ENCODE results near the gene KRTAP5-5.

Gene KRTAP5-5

GRCh38 chr11:1631066-1631568 lies 1.5 kb downstream of the KRTAP5-5 start:
- no peak for ATAC-seq
- no peak for TF ChIP-seq ZFP30 (CRISPR knock-in tag; IDR thresholded peaks at IDR 0.05)
- TF ChIP-seq ARNTL (CRISPR knock-in tag; IDR thresholded peaks at IDR 0.05; ENCODE audit: borderline replicate concordance, low read depth), result no peak
- no peak for TF ChIP-seq TSHZ2 (CRISPR knock-in tag; IDR thresholded peaks at IDR 0.05)
- TF ChIP-seq CSDC2 (CRISPR knock-in tag; IDR thresholded peaks at IDR 0.05), result no peak
- no peak for TF ChIP-seq OSR1 (CRISPR knock-in tag; IDR thresholded peaks at IDR 0.05)
- TF ChIP-seq, protein P1, sequence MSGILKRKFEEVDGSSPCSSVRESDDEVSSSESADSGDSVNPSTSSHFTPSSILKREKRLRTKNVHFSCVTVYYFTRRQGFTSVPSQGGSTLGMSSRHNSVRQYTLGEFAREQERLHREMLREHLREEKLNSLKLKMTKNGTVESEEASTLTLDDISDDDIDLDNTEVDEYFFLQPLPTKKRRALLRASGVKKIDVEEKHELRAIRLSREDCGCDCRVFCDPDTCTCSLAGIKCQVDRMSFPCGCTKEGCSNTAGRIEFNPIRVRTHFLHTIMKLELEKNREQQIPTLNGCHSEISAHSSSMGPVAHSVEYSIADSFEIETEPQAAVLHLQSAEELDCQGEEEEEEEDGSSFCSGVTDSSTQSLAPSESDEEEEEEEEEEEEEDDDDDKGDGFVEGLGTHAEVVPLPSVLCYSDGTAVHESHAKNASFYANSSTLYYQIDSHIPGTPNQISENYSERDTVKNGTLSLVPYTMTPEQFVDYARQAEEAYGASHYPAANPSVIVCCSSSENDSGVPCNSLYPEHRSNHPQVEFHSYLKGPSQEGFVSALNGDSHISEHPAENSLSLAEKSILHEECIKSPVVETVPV (CRISPR knock-in tag; IDR thresholded peaks at IDR 0.05), result no peak
- TF ChIP-seq TCF4 (CRISPR knock-in tag; IDR thresholded peaks at IDR 0.05; ENCODE audit: borderline replicate concordance), result no peak
- TF ChIP-seq ISL1 (CRISPR knock-in tag; IDR thresholded peaks at IDR 0.05), result no peak
- no peak for TF ChIP-seq SNAI2 (CRISPR knock-in tag; IDR thresholded peaks at IDR 0.05)
- TF ChIP-seq ZNF8 (CRISPR knock-in tag; IDR thresholded peaks at IDR 0.05), result no peak

DNA sequence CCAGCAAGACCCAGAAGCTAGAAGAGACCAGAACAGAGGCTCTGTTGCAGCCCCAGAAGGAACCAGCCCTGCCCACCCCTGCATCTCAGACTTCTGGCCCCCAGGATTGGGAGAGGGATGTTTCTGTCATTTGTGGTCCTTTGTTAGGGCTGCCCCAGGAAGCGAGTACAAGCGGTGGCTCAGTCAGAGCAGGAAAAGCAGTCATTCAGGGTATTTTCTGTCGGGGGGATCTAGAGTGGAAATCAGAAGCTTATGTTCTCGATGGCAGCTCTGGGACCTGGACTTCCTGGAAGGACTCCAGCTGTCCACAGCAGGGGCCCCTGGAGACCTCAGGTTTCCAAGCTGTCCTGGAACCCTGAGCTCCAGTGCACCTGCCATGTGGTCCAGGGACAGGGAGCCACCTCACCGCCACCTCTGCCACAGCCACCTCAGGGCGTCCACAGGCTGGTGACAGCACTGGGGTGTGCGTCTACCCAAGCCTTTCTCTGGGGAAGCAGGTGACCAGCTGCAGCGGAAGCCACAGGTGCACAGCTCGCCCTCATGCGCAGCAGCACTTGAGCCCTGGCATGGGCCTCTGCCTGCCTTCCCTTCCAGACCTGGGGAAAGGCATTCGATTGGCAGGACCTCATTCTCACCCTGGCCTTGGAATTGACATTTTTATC lies 2.6 kb downstream of the KRTAP5-5 start:
- no peak for ATAC-seq
- TF ChIP-seq ARNTL (CRISPR knock-in tag; IDR thresholded peaks at IDR 0.05; ENCODE audit: borderline replicate concordance, low read depth) (no peak), ZFP3 (CRISPR knock-in tag; IDR thresholded peaks at IDR 0.05) (no peak), ZFP30 (CRISPR knock-in tag; IDR thresholded peaks at IDR 0.05) (no peak), PPARA (CRISPR knock-in tag; IDR thresholded peaks at IDR 0.05; ENCODE audit: borderline replicate concordance) (no peak), TSHZ2 (CRISPR knock-in tag; IDR thresholded peaks at IDR 0.05) (no peak), GLIS3 (CRISPR knock-in tag; IDR thresholded peaks at IDR 0.05) (no peak)

DNA sequence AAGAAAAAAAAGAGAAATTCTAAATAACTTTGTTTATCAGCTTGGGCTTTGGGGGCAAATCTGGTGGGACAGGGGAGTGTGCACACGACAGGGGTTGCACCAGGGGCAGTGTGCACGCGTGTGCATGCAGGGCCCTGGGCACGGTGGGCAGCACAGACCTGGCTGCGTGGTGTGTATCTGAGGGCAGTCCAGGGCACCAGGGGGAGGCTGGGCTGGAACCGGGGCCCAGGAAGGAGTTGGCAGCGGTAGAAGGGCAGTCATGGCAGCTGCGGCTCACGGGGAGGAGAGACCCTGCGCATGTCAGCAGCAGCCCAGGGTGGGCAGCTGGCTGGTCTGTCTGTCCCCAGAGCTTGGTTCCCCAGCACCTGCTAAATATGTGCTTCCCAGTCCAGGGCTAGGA lies 4.3 kb downstream of the KRTAP5-5 start:
- TF ChIP-seq CSDC2 (CRISPR knock-in tag; IDR thresholded peaks at IDR 0.05) (no peak), RARB (CRISPR knock-in tag; IDR thresholded peaks at IDR 0.05) (no peak), ISL1 (CRISPR knock-in tag; IDR thresholded peaks at IDR 0.05) (no peak)
- ATAC-seq, result no peak

DNA sequence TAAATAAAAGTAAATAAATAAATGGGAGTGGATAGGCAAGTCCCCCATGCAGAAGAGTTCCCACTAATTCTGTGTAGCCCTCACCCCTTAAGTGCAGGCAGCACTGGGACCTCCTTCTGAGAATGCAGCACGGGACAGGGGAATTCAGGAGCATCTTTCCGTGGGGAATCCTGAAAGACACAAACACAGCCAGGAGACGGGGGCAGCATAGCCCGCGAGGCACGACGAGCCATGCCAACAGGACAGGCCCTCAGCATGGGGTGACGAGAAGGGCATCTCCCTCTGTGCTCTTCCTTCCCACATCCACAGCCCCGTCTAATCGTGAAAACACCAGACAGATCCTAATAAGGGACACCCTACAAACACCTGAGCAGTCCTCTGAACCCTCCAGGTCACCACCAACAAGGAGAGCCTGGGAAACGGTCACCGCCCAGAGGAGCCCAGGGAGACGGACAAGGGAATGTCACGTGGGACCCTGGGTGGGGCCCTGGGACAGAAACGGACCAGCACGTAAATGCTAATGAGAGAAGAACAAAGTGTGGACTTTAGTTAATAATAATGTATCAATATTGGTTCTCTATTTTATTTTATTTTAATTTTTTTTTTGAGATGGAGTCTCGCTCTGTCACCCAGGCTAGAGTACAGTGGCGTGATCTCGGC lies 6.8 kb downstream of the KRTAP5-5 start:
- no peak for ATAC-seq
- TF ChIP-seq BACH2 (CRISPR knock-in tag; IDR thresholded peaks at IDR 0.05; ENCODE audit: borderline replicate concordance), result no peak
- no peak for TF ChIP-seq ZFP3 (CRISPR knock-in tag; IDR thresholded peaks at IDR 0.05)
- TF ChIP-seq ZNF565 (CRISPR knock-in tag; conservative IDR thresholded peaks at IDR 0.05; ENCODE audit: low read depth), result no peak
- no peak for TF ChIP-seq RARB (CRISPR knock-in tag; IDR thresholded peaks at IDR 0.05)
- TF ChIP-seq, protein P2, sequence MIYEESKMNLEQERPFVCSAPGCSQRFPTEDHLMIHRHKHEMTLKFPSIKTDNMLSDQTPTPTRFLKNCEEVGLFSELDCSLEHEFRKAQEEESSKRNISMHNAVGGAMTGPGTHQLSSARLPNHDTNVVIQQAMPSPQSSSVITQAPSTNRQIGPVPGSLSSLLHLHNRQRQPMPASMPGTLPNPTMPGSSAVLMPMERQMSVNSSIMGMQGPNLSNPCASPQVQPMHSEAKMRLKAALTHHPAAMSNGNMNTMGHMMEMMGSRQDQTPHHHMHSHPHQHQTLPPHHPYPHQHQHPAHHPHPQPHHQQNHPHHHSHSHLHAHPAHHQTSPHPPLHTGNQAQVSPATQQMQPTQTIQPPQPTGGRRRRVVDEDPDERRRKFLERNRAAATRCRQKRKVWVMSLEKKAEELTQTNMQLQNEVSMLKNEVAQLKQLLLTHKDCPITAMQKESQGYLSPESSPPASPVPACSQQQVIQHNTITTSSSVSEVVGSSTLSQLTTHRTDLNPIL (CRISPR knock-in tag; IDR thresholded peaks at IDR 0.05; ENCODE audit: low read depth), result no peak
- no peak for TF ChIP-seq ISL1 (CRISPR knock-in tag; IDR thresholded peaks at IDR 0.05)

Measured in SK-N-SH treated with all-trans-retinoic acid at 6 μM for 48 hours (cell line).